ENCODE measurements around the gene YWHAH. TPM values are rescaled to one million over a fixed set of nuclear protein-coding genes. Genes with fewer than 3 reads are reported as not detected.

Gene YWHAH
- total RNA-seq, 1 donor from 2014 or later, result 250 TPM

GRCh38 chr22:31960767-31961166, 16.4 kb downstream of the YWHAH start:
- no peak for DNase-seq
- H3K27me3 Mint-ChIP-seq (ENCODE audit: unreplicated experiment), result peaks cover 6% of the 10 kb centered on the region
- H3K4me1 Mint-ChIP-seq (ENCODE audit: low read depth, unreplicated experiment), result peaks cover 4% of the 10 kb centered on the region
- no peak overlapping the region for H3K4me3 Mint-ChIP-seq (ENCODE audit: unreplicated experiment)
- no peak overlapping the region for H3K27ac Mint-ChIP-seq (ENCODE audit: unreplicated experiment)
- H3K36me3 Mint-ChIP-seq (ENCODE audit: unreplicated experiment), result no peaks in the 10 kb centered on the region
- no peaks in the 10 kb centered on the region for H3K9me3 Mint-ChIP-seq (ENCODE audit: unreplicated experiment)
- no peak for TF ChIP-seq CTCF (IDR thresholded peaks at IDR 0.05; ENCODE audit: partially characterized antibody, unreplicated experiment)

GRCh38 chr22:31962387-31963125, 18.2 kb downstream of the YWHAH start:
- no peak overlapping the region for H3K27ac Mint-ChIP-seq (ENCODE audit: unreplicated experiment)
- no peak for TF ChIP-seq CTCF (IDR thresholded peaks at IDR 0.05; ENCODE audit: partially characterized antibody, unreplicated experiment)
- no peak for DNase-seq
- peaks cover 4% of the 10 kb centered on the region for H3K4me1 Mint-ChIP-seq (ENCODE audit: low read depth, unreplicated experiment)
- peaks cover 4% of the 10 kb centered on the region for H3K27me3 Mint-ChIP-seq (ENCODE audit: unreplicated experiment)
- no peaks in the 10 kb centered on the region for H3K9me3 Mint-ChIP-seq (ENCODE audit: unreplicated experiment)
- no peak overlapping the region for H3K4me3 Mint-ChIP-seq (ENCODE audit: unreplicated experiment)
- H3K36me3 Mint-ChIP-seq (ENCODE audit: unreplicated experiment), result no peaks in the 10 kb centered on the region

GRCh38 chr22:31968022-31968421, 23.7 kb downstream of the YWHAH start:
- Mint-ChIP-seq H3K9me3 (ENCODE audit: unreplicated experiment) (peaks cover 4% of the 10 kb centered on the region), H3K4me3 (ENCODE audit: unreplicated experiment) (no peak overlapping the region), H3K27me3 (ENCODE audit: unreplicated experiment) (peaks cover 5% of the 10 kb centered on the region), H3K27ac (ENCODE audit: unreplicated experiment) (no peak overlapping the region), H3K36me3 (ENCODE audit: unreplicated experiment) (no peaks in the 10 kb centered on the region), H3K4me1 (ENCODE audit: low read depth, unreplicated experiment) (peaks cover 4% of the 10 kb centered on the region)
- no peak for TF ChIP-seq CTCF (IDR thresholded peaks at IDR 0.05; ENCODE audit: partially characterized antibody, unreplicated experiment)
- no peak for DNase-seq

- H3K4me3 Mint-ChIP-seq (ENCODE audit: unreplicated experiment), result peak overlapping the region; percentile 93
- no peaks in the 10 kb centered on the region for H3K36me3 Mint-ChIP-seq (ENCODE audit: unreplicated experiment)
- H3K27me3 Mint-ChIP-seq (ENCODE audit: unreplicated experiment), result peaks cover 3% of the 10 kb centered on the region
- H3K4me1 Mint-ChIP-seq (ENCODE audit: low read depth, unreplicated experiment), result no peaks in the 10 kb centered on the region
- peaks cover 4% of the 10 kb centered on the region for H3K9me3 Mint-ChIP-seq (ENCODE audit: unreplicated experiment)
- no peak overlapping the region for H3K27ac Mint-ChIP-seq (ENCODE audit: unreplicated experiment)
- peak; percentile 61 for DNase-seq
- no peak for TF ChIP-seq CTCF (IDR thresholded peaks at IDR 0.05; ENCODE audit: partially characterized antibody, unreplicated experiment)
These were observed 25.6 kb downstream of the YWHAH start for GRCh38 chr22:31969789-31970489.
